H9 (cell line): ENCODE measurements around the gene CFAP100. TPM values are rescaled to one million over a fixed set of nuclear protein-coding genes. Genes with fewer than 3 reads are reported as not detected.

Experiments
- DNase-seq: peaks from one replicate; pipeline ENCODE4 v3.0.0-alpha.2; 2017
- H2AFZ ChIP-seq: one replicate; pipeline ENCODE4 v1.6.1; 2013; ENCODE audit warnings: mild to moderate bottlenecking, low read length, control low read depth, moderate library complexity
- H2AK5ac ChIP-seq: 2 replicates; pipeline ENCODE4 v1.6.1; 2013; ENCODE audit warnings: low read length, control low read depth, mixed read lengths; ENCODE audit not compliant: insufficient read length
- H2BK120ac ChIP-seq: one replicate; pipeline ENCODE4 v1.6.1; 2013; ENCODE audit warnings: low read depth, mild to moderate bottlenecking, low read length, control low read depth, inconsistent platforms; ENCODE audit not compliant: poor library complexity, severe bottlenecking
- H2BK12ac ChIP-seq: 2 replicates; pipeline ENCODE4 v1.6.1; 2013; ENCODE audit warnings: low read length, control low read depth, mixed read lengths, low read depth; ENCODE audit not compliant: insufficient read length
- H2BK15ac ChIP-seq: 2 replicates; pipeline ENCODE4 v1.6.1; 2013; ENCODE audit warnings: low read depth, low read length, control low read depth
- H2BK20ac ChIP-seq: one replicate; pipeline ENCODE4 v1.6.1; 2013; ENCODE audit warnings: low read depth, mild to moderate bottlenecking, low read length, control low read depth, inconsistent platforms; ENCODE audit not compliant: poor library complexity, severe bottlenecking
- H2BK5ac ChIP-seq: 2 replicates; pipeline ENCODE4 v1.6.1; 2013; ENCODE audit warnings: low read length, control low read depth, mixed read lengths; ENCODE audit not compliant: insufficient read length
- H3K14ac ChIP-seq: 2 replicates; pipeline ENCODE4 v1.6.1; 2013; ENCODE audit warnings: low read length, control low read depth; ENCODE audit not compliant: insufficient read depth
- H3K18ac ChIP-seq: 2 replicates; pipeline ENCODE4 v1.6.1; 2013; ENCODE audit warnings: low read depth, mild to moderate bottlenecking, mixed read lengths, low read length, control low read depth; ENCODE audit not compliant: insufficient read length
- H3K23ac ChIP-seq: 2 replicates; pipeline ENCODE4 v1.6.1; 2013; ENCODE audit warnings: low read length, control low read depth, mixed read lengths, low read depth; ENCODE audit not compliant: insufficient read length
- H3K23me2 ChIP-seq: 2 replicates; pipeline ENCODE4 v1.6.1; 2013; ENCODE audit warnings: low read depth, mild to moderate bottlenecking, mixed read lengths, low read length, control low read depth; ENCODE audit not compliant: insufficient read length, poor library complexity, severe bottlenecking
- H3K27ac ChIP-seq: 2 replicates; pipeline ENCODE4 v1.5.1; 2013; ENCODE audit warnings: low read length, control low read depth, mixed read lengths, low read depth; ENCODE audit not compliant: insufficient read length
- H3K27me3 ChIP-seq: 2 replicates; pipeline ENCODE4 v1.6.1; 2013; ENCODE audit warnings: low read length, control low read depth, inconsistent platforms; ENCODE audit not compliant: insufficient read depth
- H3K4ac ChIP-seq: 2 replicates; pipeline ENCODE4 v1.6.1; 2013; ENCODE audit warnings: low read depth, mild to moderate bottlenecking, control low read depth, inconsistent platforms, low read length, moderate library complexity
- H3K4me1 ChIP-seq: 2 replicates; pipeline ENCODE4 v1.6.1; 2013; ENCODE audit warnings: low read length, control low read depth, inconsistent platforms; ENCODE audit not compliant: insufficient read depth
- H3K4me2 ChIP-seq: 2 replicates; pipeline ENCODE4 v1.6.1; 2013; ENCODE audit warnings: low read length, control low read depth, mixed read lengths; ENCODE audit not compliant: insufficient read length, insufficient read depth
- H3K56ac ChIP-seq: 2 replicates; pipeline ENCODE4 v1.6.1; 2013; ENCODE audit warnings: low read depth, mild to moderate bottlenecking, mixed read lengths, low read length, control low read depth; ENCODE audit not compliant: insufficient read length
- H3K79me1 ChIP-seq: 2 replicates; pipeline ENCODE4 v1.6.1; 2013; ENCODE audit warnings: low read depth, mild to moderate bottlenecking, moderate library complexity, low read length, control low read depth, inconsistent platforms; ENCODE audit not compliant: insufficient read depth, poor library complexity, severe bottlenecking
- H3K79me2 ChIP-seq: 2 replicates; pipeline ENCODE4 v1.6.1; 2013; ENCODE audit warnings: low read length, control low read depth, inconsistent platforms; ENCODE audit not compliant: insufficient read depth
- H3K9ac ChIP-seq: 2 replicates; pipeline ENCODE4 v1.6.1; 2013; ENCODE audit warnings: low read length, control low read depth, mixed read lengths; ENCODE audit not compliant: insufficient read length; ENCODE audit errors: extremely low read depth
- H3K9me3 ChIP-seq: one replicate; pipeline ENCODE4 v1.6.1; 2013; ENCODE audit warnings: low read depth, low read length, inconsistent platforms; ENCODE audit not compliant: control insufficient read depth
- H3T11ph ChIP-seq: one replicate; pipeline ENCODE4 v1.6.1; 2013; ENCODE audit warnings: mild to moderate bottlenecking, low read length, control low read depth, inconsistent platforms
- H4K20me1 ChIP-seq: one replicate; pipeline ENCODE4 v1.6.1; 2013; ENCODE audit not compliant: control insufficient read depth, insufficient read length, insufficient read depth
- H4K5ac ChIP-seq: 2 replicates; pipeline ENCODE4 v1.6.1; 2013; ENCODE audit warnings: low read depth, mild to moderate bottlenecking, mixed read lengths, low read length, control low read depth; ENCODE audit not compliant: insufficient read length
- H4K8ac ChIP-seq: replicated peaks from 2 replicates; pipeline ENCODE4 v1.6.1; 2013; ENCODE audit warnings: low read length, control low read depth, mixed read lengths, low read depth; ENCODE audit not compliant: insufficient read length
- H4K91ac ChIP-seq: 2 replicates; pipeline ENCODE4 v1.6.1; 2013; ENCODE audit warnings: low read depth, mild to moderate bottlenecking, moderate library complexity, mixed read lengths, low read length, control low read depth; ENCODE audit not compliant: insufficient read length
- H3K27ac Mint-ChIP-seq, 3 experiments: 2 replicates in 2 of 3; 3 replicates in 1 of 3; pipeline ENCODE4 v1.8.0; 2020 to 2021; ENCODE audit warnings: mixed read lengths in 3 of 3, mild to moderate bottlenecking in 1 of 3, moderate library complexity in 1 of 3
- H3K27me3 Mint-ChIP-seq: 2 replicates; pipeline ENCODE4 v1.8.0; 2021; ENCODE audit warnings: low read depth, mild to moderate bottlenecking, moderate library complexity, mixed read lengths
- H3K36me3 Mint-ChIP-seq, 3 experiments: 2 replicates in 2 of 3; 3 replicates in 1 of 3; pipeline ENCODE4 v1.8.0; 2020 to 2021; ENCODE audit warnings: low read depth in 3 of 3, mixed read lengths in 3 of 3; ENCODE audit not compliant: insufficient read depth in 1 of 3
- H3K4me1 Mint-ChIP-seq, 2 experiments: 2 replicates each; pipeline ENCODE4 v1.8.0; 2020; ENCODE audit warnings: mixed read lengths in 2 of 2
- H3K4me3 Mint-ChIP-seq, 2 experiments: 2 replicates in 1 of 2; 3 replicates in 1 of 2; pipeline ENCODE4 v1.8.0; 2020 to 2021; ENCODE audit warnings: mild to moderate bottlenecking in 2 of 2, mixed read lengths in 2 of 2, moderate library complexity in 1 of 2
- H3K9me3 Mint-ChIP-seq, 2 experiments: 2 replicates in 1 of 2; 3 replicates in 1 of 2; pipeline ENCODE4 v1.8.0; 2020; ENCODE audit warnings: mild to moderate bottlenecking in 2 of 2, mixed read lengths in 2 of 2, moderate library complexity in 1 of 2
- WGBS: extraction: QIAGEN DNeasy Blood & Tissue Kit; methylation state at CpG from one replicate; pipeline ENCODE4 v1.1.7; 2013; ENCODE audit warnings: missing lambda C conversion rate, low lambda C conversion rate, mixed read lengths; ENCODE audit not compliant: insufficient read length; ENCODE audit errors: extremely low coverage; 5-methylcytosine and 5-hydroxymethylcytosine counted together
- total RNA-seq: library from RNA; stranded (reverse); gene quantifications from 2 replicates; pipeline ENCODE4 v1.2.1, GENCODE V29; 2021
- TF ChIP-seq, protein P1 (sequence below): fragments of 200-600 bp; sonication (generic); conservative IDR thresholded peaks from 3 replicates; pipeline ENCODE4 v1.8.0; 2021; ENCODE audit warnings: antibody characterized with exemption, mild to moderate bottlenecking

The CFAP100 gene
- total RNA-seq, 1 experiment from 2014 or later: 0.44 TPM

DNA sequence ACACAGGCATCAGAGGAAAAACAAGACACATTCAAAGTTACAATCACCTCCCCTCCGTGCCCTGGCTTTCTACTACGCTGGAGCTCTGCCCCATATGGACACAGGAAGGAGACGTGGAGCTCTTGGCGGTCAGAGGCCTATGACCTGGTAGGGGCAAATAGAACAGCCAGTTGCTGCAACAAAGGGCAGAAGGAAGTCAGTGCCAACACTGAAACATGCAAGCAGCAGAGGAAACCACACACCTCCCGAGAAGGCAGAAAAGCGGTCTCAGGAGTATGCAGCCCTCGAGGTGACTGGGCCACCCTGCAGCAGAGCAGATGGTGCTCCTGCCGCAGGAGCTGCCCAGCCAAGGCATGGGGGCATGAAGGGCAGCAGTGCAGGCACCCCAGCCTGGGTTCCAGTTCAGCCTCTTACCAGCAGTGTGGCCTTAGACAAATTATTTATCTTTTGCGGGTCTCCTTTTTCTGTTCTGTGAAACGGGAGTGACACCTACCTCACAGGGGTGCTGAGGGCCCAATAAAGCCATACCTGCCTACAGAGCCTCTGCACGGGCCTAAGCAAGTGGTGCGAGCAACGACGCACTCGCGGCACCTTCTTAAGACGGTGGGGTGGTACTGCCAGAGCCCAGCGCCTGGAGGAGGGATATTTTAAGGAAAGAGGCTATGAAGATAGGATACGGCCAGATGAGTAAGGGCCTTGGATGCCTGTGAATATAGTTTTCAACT, 72.3 kb downstream of the CFAP100 start:
- TF ChIP-seq, protein P1, sequence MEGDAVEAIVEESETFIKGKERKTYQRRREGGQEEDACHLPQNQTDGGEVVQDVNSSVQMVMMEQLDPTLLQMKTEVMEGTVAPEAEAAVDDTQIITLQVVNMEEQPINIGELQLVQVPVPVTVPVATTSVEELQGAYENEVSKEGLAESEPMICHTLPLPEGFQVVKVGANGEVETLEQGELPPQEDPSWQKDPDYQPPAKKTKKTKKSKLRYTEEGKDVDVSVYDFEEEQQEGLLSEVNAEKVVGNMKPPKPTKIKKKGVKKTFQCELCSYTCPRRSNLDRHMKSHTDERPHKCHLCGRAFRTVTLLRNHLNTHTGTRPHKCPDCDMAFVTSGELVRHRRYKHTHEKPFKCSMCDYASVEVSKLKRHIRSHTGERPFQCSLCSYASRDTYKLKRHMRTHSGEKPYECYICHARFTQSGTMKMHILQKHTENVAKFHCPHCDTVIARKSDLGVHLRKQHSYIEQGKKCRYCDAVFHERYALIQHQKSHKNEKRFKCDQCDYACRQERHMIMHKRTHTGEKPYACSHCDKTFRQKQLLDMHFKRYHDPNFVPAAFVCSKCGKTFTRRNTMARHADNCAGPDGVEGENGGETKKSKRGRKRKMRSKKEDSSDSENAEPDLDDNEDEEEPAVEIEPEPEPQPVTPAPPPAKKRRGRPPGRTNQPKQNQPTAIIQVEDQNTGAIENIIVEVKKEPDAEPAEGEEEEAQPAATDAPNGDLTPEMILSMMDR: no peak
- Mint-ChIP-seq H3K9me3 (no peaks in the 10 kb centered on the region; a peak in 1 of 5 replicates), H3K4me3 (no peak overlapping the region), H3K27ac (0 out of 7 replicates have a peak overlapping the region, but pooled peaks of 2 of the 3 experiments have one; percentile 39 to 46), H3K4me1 (peaks cover 0 to under 1% of the 10 kb centered on the region in 2 experiments; a peak in 1 of 4 replicates), H3K36me3 (peaks cover 52 to 87% (median 72%) of the 10 kb centered on the region in 3 experiments; a peak in 6 of 7 replicates), H3K27me3 (no peaks in the 10 kb centered on the region)
- no peak overlapping the region for H2BK20ac ChIP-seq
- no peak overlapping the region for H3K4me2 ChIP-seq
- no peak overlapping the region for H3K9ac ChIP-seq
- H4K8ac ChIP-seq: no peak overlapping the region
- no peak overlapping the region for H2AK5ac ChIP-seq
- H3K27ac ChIP-seq: no peak overlapping the region
- H3K14ac ChIP-seq: no peak overlapping the region
- no CpG with 5 or more reads among the region's 19 CpGs for WGBS
- H2BK15ac ChIP-seq: no peak overlapping the region
- H3T11ph ChIP-seq: no peak overlapping the region
- H4K20me1 ChIP-seq: no peaks in the 10 kb centered on the region
- H3K9me3 ChIP-seq: no peaks in the 10 kb centered on the region
- no peak overlapping the region for H2BK120ac ChIP-seq
- no peak overlapping the region for H2BK5ac ChIP-seq
- H3K4ac ChIP-seq: no peak overlapping the region
- H3K79me1 ChIP-seq: peaks cover 10% of the 10 kb centered on the region
- no peaks in the 10 kb centered on the region for H3K27me3 ChIP-seq
- H3K56ac ChIP-seq: no peak overlapping the region
- H3K23me2 ChIP-seq: no peaks in the 10 kb centered on the region
- no peak overlapping the region for H2BK12ac ChIP-seq
- no peaks in the 10 kb centered on the region for H3K4me1 ChIP-seq
- H2AFZ ChIP-seq: no peak overlapping the region
- no peak overlapping the region for H4K91ac ChIP-seq
- DNase-seq: no peak
- H3K79me2 ChIP-seq: no peaks in the 10 kb centered on the region; the same call in 1 of the 2 replicates
- no peak overlapping the region for H3K23ac ChIP-seq
- no peak overlapping the region for H4K5ac ChIP-seq
- H3K18ac ChIP-seq: no peak overlapping the region
